GM23338 (cell line): Measurements from ENCODE around the gene CAMTA1. TPM values are rescaled to one million over a fixed set of nuclear protein-coding genes. Genes with fewer than 3 reads are reported as not detected.

Source experiments
- ATAC-seq: fragments of 200-7000 bp; cut with Tn5 transposase; 3 replicates; pipeline ENCODE4 v1.9.1; 2020
- DNase-seq: peaks from one replicate; pipeline ENCODE4 v3.0.0-alpha.2; 2015; ENCODE audit warnings: low spot score
- H2AFZ ChIP-seq: fragments of 200-600 bp; sonication (generic); 2 replicates; pipeline ENCODE4 v1.8.0; 2016; ENCODE audit warnings: antibody characterized with exemption, mild to moderate bottlenecking, moderate library complexity
- H3F3A ChIP-seq: fragments of 200-600 bp; sonication (generic); replicated peaks from 2 replicates; pipeline ENCODE4 v1.8.0; 2017; ENCODE audit warnings: antibody characterized with exemption, mixed run types, low read depth
- H3K27ac ChIP-seq: fragments of 200-600 bp; sonication (generic); 2 replicates; pipeline ENCODE4 v1.6.1; 2016; ENCODE audit warnings: low read depth
- H3K27me3 ChIP-seq: fragments of 200-600 bp; sonication (generic); 2 replicates; pipeline ENCODE4 v1.8.0; 2016; ENCODE audit warnings: mild to moderate bottlenecking, mixed run types, moderate library complexity; ENCODE audit not compliant: insufficient read depth
- H3K36me3 ChIP-seq: fragments of 200-600 bp; sonication (generic); 2 replicates; pipeline ENCODE4 v1.8.0; 2016; ENCODE audit warnings: mild to moderate bottlenecking; ENCODE audit not compliant: insufficient read depth
- H3K4me1 ChIP-seq: fragments of 200-600 bp; sonication (generic); 2 replicates; pipeline ENCODE4 v1.8.0; 2016; ENCODE audit warnings: mild to moderate bottlenecking, moderate library complexity; ENCODE audit not compliant: insufficient read depth
- H3K4me2 ChIP-seq: fragments of 200-600 bp; sonication (generic); 2 replicates; pipeline ENCODE4 v1.7.1; 2017; ENCODE audit warnings: mixed run types
- H3K4me3 ChIP-seq: fragments of 200-600 bp; sonication (generic); 2 replicates; pipeline ENCODE4 v1.6.1; 2016; ENCODE audit warnings: mixed run types
- H3K79me2 ChIP-seq: fragments of 200-600 bp; sonication (generic); replicated peaks from 2 replicates; pipeline ENCODE4 v1.8.0; 2017; ENCODE audit warnings: mild to moderate bottlenecking; ENCODE audit not compliant: insufficient read depth
- H3K9me2 ChIP-seq: fragments of 200-600 bp; sonication (generic); 2 replicates; pipeline ENCODE4 v1.8.0; 2017; ENCODE audit not compliant: insufficient read depth
- H4K20me1 ChIP-seq: fragments of 200-600 bp; sonication (generic); replicated peaks from 2 replicates; pipeline ENCODE4 v1.8.0; 2017; ENCODE audit warnings: mild to moderate bottlenecking; ENCODE audit not compliant: insufficient read depth
- H3K27ac Mint-ChIP-seq: 2 replicates; pipeline ENCODE4 v1.8.0; 2020; ENCODE audit warnings: inconsistent platforms, mild to moderate bottlenecking, moderate library complexity, mixed read lengths
- H3K27me3 Mint-ChIP-seq: 3 replicates; pipeline ENCODE4 v1.8.0; 2022; ENCODE audit warnings: low read depth, mild to moderate bottlenecking, moderate library complexity, mixed read lengths, inconsistent platforms; ENCODE audit not compliant: insufficient read depth, poor library complexity
- H3K36me3 Mint-ChIP-seq: 3 replicates; pipeline ENCODE4 v1.8.0; 2021; ENCODE audit warnings: low read depth, mild to moderate bottlenecking, inconsistent platforms, moderate library complexity, mixed read lengths
- H3K4me1 Mint-ChIP-seq: 3 replicates; pipeline ENCODE4 v1.8.0; 2020; ENCODE audit warnings: mild to moderate bottlenecking, inconsistent platforms, mixed read lengths
- H3K4me3 Mint-ChIP-seq: 3 replicates; pipeline ENCODE4 v1.8.0; 2021; ENCODE audit warnings: moderate library complexity, mild to moderate bottlenecking, inconsistent platforms, mixed read lengths
- H3K9me3 Mint-ChIP-seq: 3 replicates; pipeline ENCODE4 v1.8.0; 2020; ENCODE audit warnings: moderate library complexity, mild to moderate bottlenecking, inconsistent platforms, mixed read lengths
- CREB1 ChIP-seq: fragments of 250-450 bp; sonication (Bioruptor Pico); IDR thresholded peaks from 2 replicates; pipeline ENCODE4 v1.5.0; 2020; ENCODE audit warnings: low read depth, mild to moderate bottlenecking, moderate library complexity
- EZH2 ChIP-seq: fragments of 200-600 bp; sonication (generic); IDR thresholded peaks from one replicate; pipeline ENCODE4 v1.8.0; 2017; ENCODE audit warnings: antibody characterized with exemption, mild to moderate bottlenecking, low read depth; ENCODE audit not compliant: unreplicated experiment
- EZH2phosphoT487 ChIP-seq: fragments of 200-600 bp; sonication (generic); IDR thresholded peaks from one replicate; pipeline ENCODE4 v1.8.1; 2018; ENCODE audit warnings: antibody characterized with exemption; ENCODE audit not compliant: unreplicated experiment
- JUNB ChIP-seq: IDR thresholded peaks from one replicate; pipeline ENCODE4 v1.6.1; 2016; ENCODE audit warnings: antibody characterized with exemption; ENCODE audit not compliant: unreplicated experiment
- NANOG ChIP-seq: IDR thresholded peaks from 2 replicates; pipeline ENCODE4 v1.6.1; 2016; ENCODE audit warnings: antibody characterized with exemption, borderline replicate concordance
- POLR2AphosphoS5 ChIP-seq: IDR thresholded peaks from 2 replicates; pipeline ENCODE4 v1.6.1; 2016; ENCODE audit warnings: antibody characterized with exemption, low read depth
- STAT1 ChIP-seq: IDR thresholded peaks from one replicate; pipeline ENCODE4 v1.6.1; 2016; ENCODE audit warnings: antibody characterized with exemption; ENCODE audit not compliant: unreplicated experiment
- ZNF114 ChIP-seq: fragments of 250-450 bp; sonication (Bioruptor Pico); IDR thresholded peaks from 2 replicates; pipeline ENCODE4 v1.5.0; 2020; ENCODE audit warnings: mild to moderate bottlenecking, moderate library complexity
- ZNF331 ChIP-seq: fragments of 250-450 bp; sonication (Bioruptor Pico); IDR thresholded peaks from 2 replicates; pipeline ENCODE4 v1.5.0; 2020; ENCODE audit warnings: low read depth, mild to moderate bottlenecking, moderate library complexity
- polyA plus RNA-seq: library from polyadenylated mRNA; unstranded; fragments of >200 nt; fragmentation: Nextera tagmentation; extraction: Ambion mirVana; gene quantifications from 2 replicates; pipeline ENCODE4 v1.2.1, GENCODE V29; 2016
- total RNA-seq: library from RNA; depleted of rRNA; stranded (reverse); fragments of >200 nt; shearing (Covaris generic); gene quantifications from 2 replicates; pipeline ENCODE4 v1.2.3, GENCODE V29; 2014
- TF ChIP-seq, protein P1 (sequence below): IDR thresholded peaks from 2 replicates; pipeline ENCODE4 v1.6.1; 2016; ENCODE audit warnings: antibody characterized with exemption
- TF ChIP-seq, protein P2 (sequence below), 2 experiments: fragments of 200-600 bp in 1 of 2; sonication (generic) in 1 of 2; conservative IDR thresholded peaks; 2 replicates each; pipeline versions ENCODE4 v1.5.1 to v1.6.1; 2016 to 2017; ENCODE audit warnings: antibody characterized with exemption in 2 of 2, low read depth in 2 of 2, mild to moderate bottlenecking in 2 of 2, moderate library complexity in 1 of 2
- TF ChIP-seq, protein P3 (sequence below): IDR thresholded peaks from one replicate; pipeline ENCODE4 v1.6.1; 2018; ENCODE audit warnings: antibody characterized with exemption; ENCODE audit not compliant: unreplicated experiment
- TF ChIP-seq, protein P4 (sequence below): fragments of 250-450 bp; sonication (Bioruptor Pico); IDR thresholded peaks from 2 replicates; pipeline ENCODE4 v1.5.0; 2020; ENCODE audit warnings: mild to moderate bottlenecking, moderate library complexity

CAMTA1 gene
- total and polyA plus RNA-seq, 2 experiments from 2014 or later, result 115 to 519 TPM

DNA sequence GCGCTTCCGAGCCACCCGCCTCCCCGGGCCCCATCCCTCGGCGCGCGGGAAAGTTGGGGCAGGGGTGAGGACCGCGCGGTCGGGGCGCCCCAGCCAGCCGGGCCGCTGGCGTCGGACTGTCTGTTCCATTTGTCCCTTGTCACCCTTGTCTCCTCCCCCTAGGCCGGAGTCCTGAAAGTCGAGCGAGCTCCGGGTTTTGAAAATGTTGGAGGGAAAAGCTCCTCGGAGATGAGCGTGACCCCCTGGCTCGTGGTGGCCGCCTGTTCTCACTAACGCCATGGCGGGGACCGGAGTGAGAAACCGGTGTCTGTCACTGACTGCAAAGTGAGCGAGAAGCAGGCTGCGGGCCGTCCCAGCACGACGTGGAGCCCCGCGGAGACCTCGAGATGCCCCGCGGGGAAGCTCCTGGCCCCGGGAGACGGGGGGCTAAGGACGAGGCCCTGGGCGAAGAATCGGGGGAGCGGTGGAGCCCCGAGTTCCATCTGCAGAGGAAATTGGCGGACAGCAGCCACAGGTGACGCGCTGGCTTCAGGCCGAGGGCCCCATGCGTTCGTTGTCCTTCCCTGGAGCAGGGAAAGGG is 999.3 kb downstream of the CAMTA1 start:
- Histone ChIP-seq H3K4me1 (0 out of 2 replicates have a peak, but pooled peaks cover 4% of the 10 kb centered on the region), H3K9me2 (no peaks in the 10 kb centered on the region; the same call in 1 of the 2 replicates), H3K36me3 (peaks cover 36% of the 10 kb centered on the region), H4K20me1 (no peaks in the 10 kb centered on the region; the same call in 1 of the 2 replicates), H3K27me3 (peaks cover 9% of the 10 kb centered on the region), H3K27ac (no peak overlapping the region), H3K4me2 (peak overlapping the region; percentile 78), H3K4me3 (peak overlapping the region; percentile 63), H2AFZ (peak overlapping the region; percentile 32; the same call in 1 of the 2 replicates), H3F3A (no peaks in the 10 kb centered on the region), H3K79me2 (no peaks in the 10 kb centered on the region)
- no peak overlapping the region for H3K27ac Mint-ChIP-seq
- H3K4me1 Mint-ChIP-seq, result no peaks in the 10 kb centered on the region
- ATAC-seq (no peak; the same call in 2 of the 3 replicates), DNase-seq (peak; percentile 38)
- no peak for TF ChIP-seq CREB1 (CRISPR knock-in tag)
- TF ChIP-seq NANOG, result no peak
- TF ChIP-seq ZNF114 (CRISPR knock-in tag), result no peak
- TF ChIP-seq ZNF331 (CRISPR knock-in tag), result no peak
- TF ChIP-seq, protein P1, sequence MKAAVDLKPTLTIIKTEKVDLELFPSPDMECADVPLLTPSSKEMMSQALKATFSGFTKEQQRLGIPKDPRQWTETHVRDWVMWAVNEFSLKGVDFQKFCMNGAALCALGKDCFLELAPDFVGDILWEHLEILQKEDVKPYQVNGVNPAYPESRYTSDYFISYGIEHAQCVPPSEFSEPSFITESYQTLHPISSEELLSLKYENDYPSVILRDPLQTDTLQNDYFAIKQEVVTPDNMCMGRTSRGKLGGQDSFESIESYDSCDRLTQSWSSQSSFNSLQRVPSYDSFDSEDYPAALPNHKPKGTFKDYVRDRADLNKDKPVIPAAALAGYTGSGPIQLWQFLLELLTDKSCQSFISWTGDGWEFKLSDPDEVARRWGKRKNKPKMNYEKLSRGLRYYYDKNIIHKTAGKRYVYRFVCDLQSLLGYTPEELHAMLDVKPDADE, result no peak
- no peak for TF ChIP-seq EZH2
- TF ChIP-seq, protein P2, sequence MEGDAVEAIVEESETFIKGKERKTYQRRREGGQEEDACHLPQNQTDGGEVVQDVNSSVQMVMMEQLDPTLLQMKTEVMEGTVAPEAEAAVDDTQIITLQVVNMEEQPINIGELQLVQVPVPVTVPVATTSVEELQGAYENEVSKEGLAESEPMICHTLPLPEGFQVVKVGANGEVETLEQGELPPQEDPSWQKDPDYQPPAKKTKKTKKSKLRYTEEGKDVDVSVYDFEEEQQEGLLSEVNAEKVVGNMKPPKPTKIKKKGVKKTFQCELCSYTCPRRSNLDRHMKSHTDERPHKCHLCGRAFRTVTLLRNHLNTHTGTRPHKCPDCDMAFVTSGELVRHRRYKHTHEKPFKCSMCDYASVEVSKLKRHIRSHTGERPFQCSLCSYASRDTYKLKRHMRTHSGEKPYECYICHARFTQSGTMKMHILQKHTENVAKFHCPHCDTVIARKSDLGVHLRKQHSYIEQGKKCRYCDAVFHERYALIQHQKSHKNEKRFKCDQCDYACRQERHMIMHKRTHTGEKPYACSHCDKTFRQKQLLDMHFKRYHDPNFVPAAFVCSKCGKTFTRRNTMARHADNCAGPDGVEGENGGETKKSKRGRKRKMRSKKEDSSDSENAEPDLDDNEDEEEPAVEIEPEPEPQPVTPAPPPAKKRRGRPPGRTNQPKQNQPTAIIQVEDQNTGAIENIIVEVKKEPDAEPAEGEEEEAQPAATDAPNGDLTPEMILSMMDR (conservative IDR thresholded peaks at IDR 0.05; ENCODE audit: low read depth in 2 of 2), result no peak
- TF ChIP-seq, protein P3, sequence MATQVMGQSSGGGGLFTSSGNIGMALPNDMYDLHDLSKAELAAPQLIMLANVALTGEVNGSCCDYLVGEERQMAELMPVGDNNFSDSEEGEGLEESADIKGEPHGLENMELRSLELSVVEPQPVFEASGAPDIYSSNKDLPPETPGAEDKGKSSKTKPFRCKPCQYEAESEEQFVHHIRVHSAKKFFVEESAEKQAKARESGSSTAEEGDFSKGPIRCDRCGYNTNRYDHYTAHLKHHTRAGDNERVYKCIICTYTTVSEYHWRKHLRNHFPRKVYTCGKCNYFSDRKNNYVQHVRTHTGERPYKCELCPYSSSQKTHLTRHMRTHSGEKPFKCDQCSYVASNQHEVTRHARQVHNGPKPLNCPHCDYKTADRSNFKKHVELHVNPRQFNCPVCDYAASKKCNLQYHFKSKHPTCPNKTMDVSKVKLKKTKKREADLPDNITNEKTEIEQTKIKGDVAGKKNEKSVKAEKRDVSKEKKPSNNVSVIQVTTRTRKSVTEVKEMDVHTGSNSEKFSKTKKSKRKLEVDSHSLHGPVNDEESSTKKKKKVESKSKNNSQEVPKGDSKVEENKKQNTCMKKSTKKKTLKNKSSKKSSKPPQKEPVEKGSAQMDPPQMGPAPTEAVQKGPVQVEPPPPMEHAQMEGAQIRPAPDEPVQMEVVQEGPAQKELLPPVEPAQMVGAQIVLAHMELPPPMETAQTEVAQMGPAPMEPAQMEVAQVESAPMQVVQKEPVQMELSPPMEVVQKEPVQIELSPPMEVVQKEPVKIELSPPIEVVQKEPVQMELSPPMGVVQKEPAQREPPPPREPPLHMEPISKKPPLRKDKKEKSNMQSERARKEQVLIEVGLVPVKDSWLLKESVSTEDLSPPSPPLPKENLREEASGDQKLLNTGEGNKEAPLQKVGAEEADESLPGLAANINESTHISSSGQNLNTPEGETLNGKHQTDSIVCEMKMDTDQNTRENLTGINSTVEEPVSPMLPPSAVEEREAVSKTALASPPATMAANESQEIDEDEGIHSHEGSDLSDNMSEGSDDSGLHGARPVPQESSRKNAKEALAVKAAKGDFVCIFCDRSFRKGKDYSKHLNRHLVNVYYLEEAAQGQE, result no peak
- TF ChIP-seq JUNB, result no peak
- TF ChIP-seq STAT1, result no peak
- TF ChIP-seq POLR2AphosphoS5, result no peak
- no peak for TF ChIP-seq EZH2phosphoT487
- TF ChIP-seq, protein P4, sequence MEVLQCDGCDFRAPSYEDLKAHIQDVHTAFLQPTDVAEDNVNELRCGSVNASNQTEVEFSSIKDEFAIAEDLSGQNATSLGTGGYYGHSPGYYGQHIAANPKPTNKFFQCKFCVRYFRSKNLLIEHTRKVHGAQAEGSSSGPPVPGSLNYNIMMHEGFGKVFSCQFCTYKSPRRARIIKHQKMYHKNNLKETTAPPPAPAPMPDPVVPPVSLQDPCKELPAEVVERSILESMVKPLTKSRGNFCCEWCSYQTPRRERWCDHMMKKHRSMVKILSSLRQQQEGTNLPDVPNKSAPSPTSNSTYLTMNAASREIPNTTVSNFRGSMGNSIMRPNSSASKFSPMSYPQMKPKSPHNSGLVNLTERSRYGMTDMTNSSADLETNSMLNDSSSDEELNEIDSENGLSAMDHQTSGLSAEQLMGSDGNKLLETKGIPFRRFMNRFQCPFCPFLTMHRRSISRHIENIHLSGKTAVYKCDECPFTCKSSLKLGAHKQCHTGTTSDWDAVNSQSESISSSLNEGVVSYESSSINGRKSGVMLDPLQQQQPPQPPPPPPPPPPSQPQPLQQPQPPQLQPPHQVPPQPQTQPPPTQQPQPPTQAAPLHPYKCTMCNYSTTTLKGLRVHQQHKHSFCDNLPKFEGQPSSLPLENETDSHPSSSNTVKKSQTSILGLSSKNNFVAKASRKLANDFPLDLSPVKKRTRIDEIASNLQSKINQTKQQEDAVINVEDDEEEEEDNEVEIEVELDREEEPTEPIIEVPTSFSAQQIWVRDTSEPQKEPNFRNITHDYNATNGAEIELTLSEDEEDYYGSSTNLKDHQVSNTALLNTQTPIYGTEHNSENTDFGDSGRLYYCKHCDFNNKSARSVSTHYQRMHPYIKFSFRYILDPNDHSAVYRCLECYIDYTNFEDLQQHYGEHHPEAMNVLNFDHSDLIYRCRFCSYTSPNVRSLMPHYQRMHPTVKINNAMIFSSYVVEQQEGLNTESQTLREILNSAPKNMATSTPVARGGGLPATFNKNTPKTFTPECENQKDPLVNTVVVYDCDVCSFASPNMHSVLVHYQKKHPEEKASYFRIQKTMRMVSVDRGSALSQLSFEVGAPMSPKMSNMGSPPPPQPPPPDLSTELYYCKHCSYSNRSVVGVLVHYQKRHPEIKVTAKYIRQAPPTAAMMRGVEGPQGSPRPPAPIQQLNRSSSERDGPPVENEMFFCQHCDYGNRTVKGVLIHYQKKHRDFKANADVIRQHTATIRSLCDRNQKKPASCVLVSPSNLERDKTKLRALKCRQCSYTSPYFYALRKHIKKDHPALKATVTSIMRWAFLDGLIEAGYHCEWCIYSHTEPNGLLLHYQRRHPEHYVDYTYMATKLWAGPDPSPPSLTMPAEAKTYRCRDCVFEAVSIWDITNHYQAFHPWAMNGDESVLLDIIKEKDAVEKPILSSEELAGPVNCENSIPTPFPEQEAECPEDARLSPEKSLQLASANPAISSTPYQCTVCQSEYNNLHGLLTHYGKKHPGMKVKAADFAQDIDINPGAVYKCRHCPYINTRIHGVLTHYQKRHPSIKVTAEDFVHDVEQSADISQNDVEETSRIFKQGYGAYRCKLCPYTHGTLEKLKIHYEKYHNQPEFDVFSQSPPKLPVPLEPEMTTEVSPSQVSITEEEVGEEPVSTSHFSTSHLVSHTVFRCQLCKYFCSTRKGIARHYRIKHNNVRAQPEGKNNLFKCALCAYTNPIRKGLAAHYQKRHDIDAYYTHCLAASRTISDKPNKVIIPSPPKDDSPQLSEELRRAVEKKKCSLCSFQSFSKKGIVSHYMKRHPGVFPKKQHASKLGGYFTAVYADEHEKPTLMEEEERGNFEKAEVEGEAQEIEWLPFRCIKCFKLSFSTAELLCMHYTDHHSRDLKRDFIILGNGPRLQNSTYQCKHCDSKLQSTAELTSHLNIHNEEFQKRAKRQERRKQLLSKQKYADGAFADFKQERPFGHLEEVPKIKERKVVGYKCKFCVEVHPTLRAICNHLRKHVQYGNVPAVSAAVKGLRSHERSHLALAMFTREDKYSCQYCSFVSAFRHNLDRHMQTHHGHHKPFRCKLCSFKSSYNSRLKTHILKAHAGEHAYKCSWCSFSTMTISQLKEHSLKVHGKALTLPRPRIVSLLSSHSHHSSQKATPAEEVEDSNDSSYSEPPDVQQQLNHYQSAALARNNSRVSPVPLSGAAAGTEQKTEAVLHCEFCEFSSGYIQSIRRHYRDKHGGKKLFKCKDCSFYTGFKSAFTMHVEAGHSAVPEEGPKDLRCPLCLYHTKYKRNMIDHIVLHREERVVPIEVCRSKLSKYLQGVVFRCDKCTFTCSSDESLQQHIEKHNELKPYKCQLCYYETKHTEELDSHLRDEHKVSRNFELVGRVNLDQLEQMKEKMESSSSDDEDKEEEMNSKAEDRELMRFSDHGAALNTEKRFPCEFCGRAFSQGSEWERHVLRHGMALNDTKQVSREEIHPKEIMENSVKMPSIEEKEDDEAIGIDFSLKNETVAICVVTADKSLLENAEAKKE, result no peak
- H3K9me3 Mint-ChIP-seq, result peaks cover 15% of the 10 kb centered on the region
- H3K27me3 Mint-ChIP-seq, result peaks cover 15% of the 10 kb centered on the region
- H3K4me3 Mint-ChIP-seq, result peak overlapping the region; percentile 57
- peaks cover 63% of the 10 kb centered on the region for H3K36me3 Mint-ChIP-seq
